Measurements from ENCODE around the gene APOA1.

APOA1 gene

DNA sequence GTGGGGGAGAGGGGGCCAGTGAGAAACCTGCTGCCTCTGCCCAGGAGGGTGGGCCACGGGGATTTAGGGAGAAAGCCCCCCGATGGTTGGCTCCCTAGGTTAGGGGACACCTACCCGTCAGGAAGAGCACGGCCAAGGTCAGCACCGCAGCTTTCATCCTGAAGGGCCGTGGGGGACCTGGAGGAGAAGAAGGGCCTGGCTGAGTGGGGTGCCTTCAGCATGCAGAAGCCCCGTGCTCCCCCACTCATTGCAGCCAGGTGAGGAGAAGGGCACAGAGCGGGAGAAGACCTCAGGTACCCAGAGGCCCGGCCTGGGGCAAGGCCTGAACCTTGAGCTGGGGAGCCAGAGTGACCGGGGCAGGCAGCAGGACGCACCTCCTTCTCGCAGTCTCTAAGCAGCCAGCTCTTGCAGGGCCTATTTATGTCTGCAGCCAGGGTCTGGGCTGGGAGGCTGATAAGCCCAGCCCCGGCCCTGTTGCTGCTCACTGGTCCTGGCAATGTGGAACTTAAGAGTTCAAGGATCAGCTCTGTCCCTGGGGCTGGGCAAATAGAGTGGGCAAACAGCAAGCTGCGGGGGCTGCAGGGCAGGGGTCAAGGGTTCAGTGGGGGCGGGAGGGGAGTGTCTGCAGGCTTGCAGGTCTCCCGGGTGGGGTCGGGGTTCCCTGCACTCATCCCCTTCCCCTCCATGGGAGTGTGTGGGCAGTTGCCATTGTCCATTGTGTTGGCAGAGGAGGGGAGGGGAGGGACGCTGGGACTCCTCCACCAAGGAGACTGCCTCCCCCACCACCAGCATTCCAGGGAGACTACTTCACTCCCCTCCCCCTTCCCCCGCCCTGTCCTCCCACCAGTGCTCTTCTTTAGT lies at the start of gene APOA1:
APOA1 (minus strand) TSS at position 392 of the 861 bp plus-strand sequence; CDS start at position 157, 235 bp downstream.
- no peaks in the 10 kb centered on the region for H3K9me2 ChIP-seq (replicated peaks; ENCODE audit: low read depth, low read length)
- H4K20me1 ChIP-seq (ENCODE audit: insufficient read depth, low read length, poor library complexity, severe bottlenecking): no peaks in the 10 kb centered on the region
- H3F3A ChIP-seq (ENCODE audit: low read depth): no peaks in the 10 kb centered on the region
- H3K36me3 ChIP-seq (ENCODE audit: insufficient read depth, low read length): no peaks in the 10 kb centered on the region
- H3K9me3 ChIP-seq (ENCODE audit: insufficient read depth, low read depth, low read length): no peaks in the 10 kb centered on the region
- TF ChIP-seq, protein P1, sequence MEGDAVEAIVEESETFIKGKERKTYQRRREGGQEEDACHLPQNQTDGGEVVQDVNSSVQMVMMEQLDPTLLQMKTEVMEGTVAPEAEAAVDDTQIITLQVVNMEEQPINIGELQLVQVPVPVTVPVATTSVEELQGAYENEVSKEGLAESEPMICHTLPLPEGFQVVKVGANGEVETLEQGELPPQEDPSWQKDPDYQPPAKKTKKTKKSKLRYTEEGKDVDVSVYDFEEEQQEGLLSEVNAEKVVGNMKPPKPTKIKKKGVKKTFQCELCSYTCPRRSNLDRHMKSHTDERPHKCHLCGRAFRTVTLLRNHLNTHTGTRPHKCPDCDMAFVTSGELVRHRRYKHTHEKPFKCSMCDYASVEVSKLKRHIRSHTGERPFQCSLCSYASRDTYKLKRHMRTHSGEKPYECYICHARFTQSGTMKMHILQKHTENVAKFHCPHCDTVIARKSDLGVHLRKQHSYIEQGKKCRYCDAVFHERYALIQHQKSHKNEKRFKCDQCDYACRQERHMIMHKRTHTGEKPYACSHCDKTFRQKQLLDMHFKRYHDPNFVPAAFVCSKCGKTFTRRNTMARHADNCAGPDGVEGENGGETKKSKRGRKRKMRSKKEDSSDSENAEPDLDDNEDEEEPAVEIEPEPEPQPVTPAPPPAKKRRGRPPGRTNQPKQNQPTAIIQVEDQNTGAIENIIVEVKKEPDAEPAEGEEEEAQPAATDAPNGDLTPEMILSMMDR (conservative IDR thresholded peaks at IDR 0.05; ENCODE audit: low read length): no peak
- no peak for TF ChIP-seq EZH2phosphoT487 (IDR thresholded peaks at IDR 0.05; ENCODE audit: borderline replicate concordance)
- peaks cover 18% of the 10 kb centered on the region for H3K4me1 ChIP-seq (ENCODE audit: insufficient read depth, low read length, poor library complexity, severe bottlenecking)
- H3K27me3 ChIP-seq (ENCODE audit: insufficient read depth, low read length, poor library complexity, severe bottlenecking): no peaks in the 10 kb centered on the region
- H3K79me2 ChIP-seq (ENCODE audit: insufficient read depth, low read length): no peaks in the 10 kb centered on the region
- peak within 1 kb of the TSS; percentile 67 for H3K9ac ChIP-seq (ENCODE audit: low read depth, low read length, poor library complexity, severe bottlenecking)
- no peak within 1 kb of the TSS; the same call in 1 of the 2 replicates for H2AFZ ChIP-seq (ENCODE audit: low read length)
- H3K4me3 ChIP-seq (ENCODE audit: low read length, poor library complexity, severe bottlenecking): peak within 1 kb of the TSS; percentile 67
- H3K4me2 ChIP-seq (ENCODE audit: low read depth, low read length, poor library complexity, severe bottlenecking): peak within 1 kb of the TSS; percentile 68

- Histone ChIP-seq H3K9me3 (ENCODE audit: insufficient read depth, low read depth, low read length) (no peaks in the 10 kb centered on the region), H4K20me1 (ENCODE audit: insufficient read depth, low read length, poor library complexity, severe bottlenecking) (no peaks in the 10 kb centered on the region)
These were observed 48.7 kb upstream of the APOA1 start for GRCh38 chr11:116885951-116886655.

DNA sequence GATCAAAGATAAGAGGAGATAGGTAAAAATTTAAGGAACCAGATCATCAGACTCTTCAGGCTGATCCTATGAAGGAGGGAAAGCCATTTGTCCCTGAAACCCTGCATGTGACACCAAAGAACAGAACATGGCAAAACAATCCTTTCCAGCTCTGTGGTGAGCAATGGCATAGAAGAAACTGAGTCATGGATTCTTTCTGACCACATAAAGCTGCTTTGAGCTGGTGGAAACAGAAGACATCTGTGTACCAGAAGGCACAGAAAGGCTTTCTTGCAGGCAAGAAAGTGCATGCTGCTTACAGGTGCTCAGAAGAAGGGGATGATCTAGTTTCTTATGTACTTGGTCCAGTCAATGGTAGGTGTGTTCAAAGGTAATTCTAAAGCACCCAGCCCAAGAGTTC lies 45.0 kb upstream of the APOA1 start:
- H3K9me2 ChIP-seq (replicated peaks; ENCODE audit: low read depth, low read length): no peaks in the 10 kb centered on the region
- TF ChIP-seq, protein P1 (conservative IDR thresholded peaks at IDR 0.05; ENCODE audit: low read length): no peak
- TF ChIP-seq EZH2phosphoT487 (IDR thresholded peaks at IDR 0.05; ENCODE audit: borderline replicate concordance): no peak
- H3K36me3 ChIP-seq (ENCODE audit: insufficient read depth, low read length): no peaks in the 10 kb centered on the region; the same call in 1 of the 2 replicates
- H3F3A ChIP-seq (ENCODE audit: low read depth): no peaks in the 10 kb centered on the region
- H3K9me3 ChIP-seq (ENCODE audit: insufficient read depth, low read depth, low read length): no peaks in the 10 kb centered on the region
- no peak overlapping the region for H2AFZ ChIP-seq (ENCODE audit: low read length)
- H4K20me1 ChIP-seq (ENCODE audit: insufficient read depth, low read length, poor library complexity, severe bottlenecking): no peaks in the 10 kb centered on the region
- no peak overlapping the region for H3K4me2 ChIP-seq (ENCODE audit: low read depth, low read length, poor library complexity, severe bottlenecking)
- H3K4me1 ChIP-seq (ENCODE audit: insufficient read depth, low read length, poor library complexity, severe bottlenecking): peaks cover 21% of the 10 kb centered on the region
- H3K27me3 ChIP-seq (ENCODE audit: insufficient read depth, low read length, poor library complexity, severe bottlenecking): no peaks in the 10 kb centered on the region
- H3K9ac ChIP-seq (ENCODE audit: low read depth, low read length, poor library complexity, severe bottlenecking): no peak overlapping the region
- H3K4me3 ChIP-seq (ENCODE audit: low read length, poor library complexity, severe bottlenecking): no peak overlapping the region
- no peaks in the 10 kb centered on the region for H3K79me2 ChIP-seq (ENCODE audit: insufficient read depth, low read length)

More at GRCh38 chr11:116885951-116886655, 48.7 kb upstream of the APOA1 start:
- no peak overlapping the region for H2AFZ ChIP-seq (ENCODE audit: low read length)
- H3K9ac ChIP-seq (ENCODE audit: low read depth, low read length, poor library complexity, severe bottlenecking): no peak overlapping the region
- no peak overlapping the region for H3K4me2 ChIP-seq (ENCODE audit: low read depth, low read length, poor library complexity, severe bottlenecking)
- no peaks in the 10 kb centered on the region for H3K79me2 ChIP-seq (ENCODE audit: insufficient read depth, low read length)
- no peak for TF ChIP-seq EZH2phosphoT487 (IDR thresholded peaks at IDR 0.05; ENCODE audit: borderline replicate concordance)
- TF ChIP-seq, protein P1 (conservative IDR thresholded peaks at IDR 0.05; ENCODE audit: low read length): no peak
- no peaks in the 10 kb centered on the region; the same call in 1 of the 2 replicates for H3K36me3 ChIP-seq (ENCODE audit: insufficient read depth, low read length)
- H3K27me3 ChIP-seq (ENCODE audit: insufficient read depth, low read length, poor library complexity, severe bottlenecking): no peaks in the 10 kb centered on the region
- H3K4me3 ChIP-seq (ENCODE audit: low read length, poor library complexity, severe bottlenecking): no peak overlapping the region
- no peaks in the 10 kb centered on the region for H3K9me2 ChIP-seq (replicated peaks; ENCODE audit: low read depth, low read length)
- H3K4me1 ChIP-seq (ENCODE audit: insufficient read depth, low read length, poor library complexity, severe bottlenecking): peaks cover 15% of the 10 kb centered on the region
- no peaks in the 10 kb centered on the region for H3F3A ChIP-seq (ENCODE audit: low read depth)

All from Loucy (cell line).